Astrocyte (in vitro differentiated cells and primary cell): Measurements from ENCODE around the gene LCN2. TPM values are rescaled to one million over a fixed set of nuclear protein-coding genes. Genes with fewer than 3 reads are reported as not detected.

Source experiments
- DNase-seq: peaks from one replicate; pipeline ENCODE4 v3.0.0-alpha.2; 2010; ENCODE audit warnings: low read depth
- FAIRE-seq: peaks from 2 replicates; lab custom pipeline; 2011; peaks lifted over from hg19 to GRCh38; lab: Jason Lieb, UNC
- H2AFZ ChIP-seq: 2 replicates; pipeline ENCODE4 v1.6.0; 2012; ENCODE audit warnings: low read depth, low read length, inconsistent platforms
- H3K27ac ChIP-seq: 2 replicates; pipeline ENCODE4 v1.5.1; 2011; ENCODE audit warnings: low read depth, low read length, inconsistent platforms
- H3K27me3 ChIP-seq: 2 replicates; pipeline ENCODE4 v1.6.0; 2011; ENCODE audit warnings: low read length, inconsistent platforms; ENCODE audit not compliant: insufficient read depth
- H3K36me3 ChIP-seq: 2 replicates; pipeline ENCODE4 v1.5.1; 2011; ENCODE audit warnings: low read length, inconsistent platforms; ENCODE audit not compliant: insufficient read depth
- H3K4me1 ChIP-seq: 2 replicates; pipeline ENCODE4 v1.5.1; 2011; ENCODE audit warnings: low read length, inconsistent platforms; ENCODE audit not compliant: insufficient read depth
- H3K4me2 ChIP-seq: 2 replicates; pipeline ENCODE4 v1.6.0; 2012; ENCODE audit warnings: low read length, inconsistent platforms
- H3K4me3 ChIP-seq: 2 replicates; pipeline ENCODE4 v1.5.1; 2011; ENCODE audit warnings: low read depth, mild to moderate bottlenecking, low read length, inconsistent platforms; ENCODE audit not compliant: insufficient read depth
- H3K79me2 ChIP-seq: 2 replicates; pipeline ENCODE4 v1.6.0; 2012; ENCODE audit warnings: mild to moderate bottlenecking, low read length, inconsistent platforms; ENCODE audit not compliant: insufficient read depth
- H3K9ac ChIP-seq: 2 replicates; pipeline ENCODE4 v1.6.0; 2012; ENCODE audit warnings: mild to moderate bottlenecking, low read length, inconsistent platforms
- H3K9me3 ChIP-seq: 2 replicates; pipeline ENCODE4 v1.5.1; 2012; ENCODE audit warnings: low read depth, mild to moderate bottlenecking, low read length, inconsistent platforms; ENCODE audit not compliant: insufficient read depth
- H4K20me1 ChIP-seq: 2 replicates; pipeline ENCODE4 v1.6.0; 2012; ENCODE audit warnings: low read length, inconsistent platforms; ENCODE audit not compliant: insufficient read depth
- H3K27ac Mint-ChIP-seq: one replicate; pipeline ENCODE4 v1.8.0; 2021; ENCODE audit warnings: mild to moderate bottlenecking, mixed read lengths; ENCODE audit not compliant: unreplicated experiment
- H3K27me3 Mint-ChIP-seq: one replicate; pipeline ENCODE4 v1.8.0; 2021; ENCODE audit warnings: low read depth, mixed read lengths; ENCODE audit not compliant: unreplicated experiment
- H3K36me3 Mint-ChIP-seq: one replicate; pipeline ENCODE4 v1.8.0; 2021; ENCODE audit warnings: low read depth, mixed read lengths; ENCODE audit not compliant: unreplicated experiment
- H3K4me1 Mint-ChIP-seq: one replicate; pipeline ENCODE4 v1.8.0; 2021; ENCODE audit warnings: low read depth, mixed read lengths; ENCODE audit not compliant: unreplicated experiment
- H3K4me3 Mint-ChIP-seq: one replicate; pipeline ENCODE4 v1.8.0; 2021; ENCODE audit warnings: mild to moderate bottlenecking, moderate library complexity, mixed read lengths; ENCODE audit not compliant: unreplicated experiment
- H3K9me3 Mint-ChIP-seq: one replicate; pipeline ENCODE4 v1.8.0; 2021; ENCODE audit warnings: mild to moderate bottlenecking, mixed read lengths; ENCODE audit not compliant: unreplicated experiment
- EZH2 ChIP-seq: IDR thresholded peaks from 2 replicates; pipeline ENCODE4 v1.6.1; 2012; ENCODE audit warnings: mild to moderate bottlenecking, low read length, inconsistent platforms; ENCODE audit not compliant: insufficient read depth
- total RNA-seq: library from RNA; stranded (reverse); gene quantifications from 2 replicates; pipeline ENCODE4 v1.2.1, GENCODE V29; 2021
- TF ChIP-seq, protein P1 (sequence below): IDR thresholded peaks from 2 replicates; pipeline ENCODE4 v1.5.1; 2011; ENCODE audit warnings: low read depth, mild to moderate bottlenecking, inconsistent platforms, low read length, moderate library complexity; ENCODE audit not compliant: insufficient read depth

LCN2 gene
- total RNA-seq, 1 donor from 2014 or later, result not detected

DNA sequence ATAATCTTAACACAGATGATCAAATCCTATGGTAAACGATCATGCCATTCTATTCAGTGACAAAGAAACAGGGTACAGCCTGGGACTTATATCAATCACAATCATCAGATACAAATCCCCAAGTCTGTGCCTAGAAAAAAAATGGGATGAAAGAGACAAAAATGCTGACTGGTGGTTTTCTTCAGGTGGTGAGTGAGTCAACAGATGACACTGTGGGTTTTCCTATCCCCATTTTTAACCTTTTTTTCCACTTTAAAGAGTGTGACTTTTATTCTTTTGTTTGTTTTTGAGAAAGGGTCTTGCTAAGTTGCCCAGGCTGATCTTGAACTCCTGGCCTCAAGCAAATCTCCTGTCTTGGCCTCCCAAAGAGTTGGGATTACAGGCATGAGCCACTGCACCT is 39.0 kb downstream of the LCN2 start:
- H3K27ac Mint-ChIP-seq, result no peak overlapping the region
- H3K27me3 Mint-ChIP-seq, result no peaks in the 10 kb centered on the region
- Histone ChIP-seq H3K9me3 (no peaks in the 10 kb centered on the region), H3K9ac (no peak overlapping the region), H4K20me1 (peaks cover 26% of the 10 kb centered on the region), H3K27me3 (no peaks in the 10 kb centered on the region), H3K36me3 (peaks cover 14% of the 10 kb centered on the region), H3K4me1 (peaks cover 12% of the 10 kb centered on the region), H2AFZ (no peak overlapping the region), H3K4me3 (no peak overlapping the region), H3K27ac (no peak overlapping the region), H3K4me2 (no peak overlapping the region), H3K79me2 (peaks cover 26% of the 10 kb centered on the region)
- TF ChIP-seq EZH2, result no peak
- TF ChIP-seq, protein P1, sequence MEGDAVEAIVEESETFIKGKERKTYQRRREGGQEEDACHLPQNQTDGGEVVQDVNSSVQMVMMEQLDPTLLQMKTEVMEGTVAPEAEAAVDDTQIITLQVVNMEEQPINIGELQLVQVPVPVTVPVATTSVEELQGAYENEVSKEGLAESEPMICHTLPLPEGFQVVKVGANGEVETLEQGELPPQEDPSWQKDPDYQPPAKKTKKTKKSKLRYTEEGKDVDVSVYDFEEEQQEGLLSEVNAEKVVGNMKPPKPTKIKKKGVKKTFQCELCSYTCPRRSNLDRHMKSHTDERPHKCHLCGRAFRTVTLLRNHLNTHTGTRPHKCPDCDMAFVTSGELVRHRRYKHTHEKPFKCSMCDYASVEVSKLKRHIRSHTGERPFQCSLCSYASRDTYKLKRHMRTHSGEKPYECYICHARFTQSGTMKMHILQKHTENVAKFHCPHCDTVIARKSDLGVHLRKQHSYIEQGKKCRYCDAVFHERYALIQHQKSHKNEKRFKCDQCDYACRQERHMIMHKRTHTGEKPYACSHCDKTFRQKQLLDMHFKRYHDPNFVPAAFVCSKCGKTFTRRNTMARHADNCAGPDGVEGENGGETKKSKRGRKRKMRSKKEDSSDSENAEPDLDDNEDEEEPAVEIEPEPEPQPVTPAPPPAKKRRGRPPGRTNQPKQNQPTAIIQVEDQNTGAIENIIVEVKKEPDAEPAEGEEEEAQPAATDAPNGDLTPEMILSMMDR, result no peak
- DNase-seq (no peak), FAIRE-seq (no peak)
- H3K9me3 Mint-ChIP-seq, result no peaks in the 10 kb centered on the region
- peaks cover 8% of the 10 kb centered on the region for H3K4me1 Mint-ChIP-seq
- H3K4me3 Mint-ChIP-seq, result peak overlapping the region; percentile 27
- peaks cover 17% of the 10 kb centered on the region for H3K36me3 Mint-ChIP-seq

DNA sequence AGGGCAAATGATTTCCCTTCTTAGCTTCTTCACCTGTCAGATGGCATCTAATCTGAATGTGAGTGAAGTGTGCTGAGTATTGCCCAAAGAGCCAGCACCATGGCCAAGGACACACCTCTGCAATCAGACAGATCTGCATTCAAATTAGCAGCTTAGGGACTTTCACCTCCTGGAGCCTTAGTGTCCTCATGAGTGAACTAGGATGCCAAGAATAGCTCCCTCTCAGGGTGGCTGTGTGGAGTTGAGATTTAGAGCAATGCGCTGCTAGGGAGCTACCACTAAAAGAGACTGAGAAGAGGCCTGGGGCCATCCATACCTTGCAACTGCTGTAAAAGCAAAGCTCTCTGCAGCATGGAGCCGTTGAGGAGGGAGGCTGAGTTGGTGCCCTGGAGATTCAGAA is 40.8 kb downstream of the LCN2 start:
- FAIRE-seq, result no peak
- H3K4me2 ChIP-seq, result peak overlapping the region; percentile 97
- H3K4me3 Mint-ChIP-seq, result peak overlapping the region; percentile 80

More for the DNA sequence above, 40.8 kb downstream of the LCN2 start:
- Histone ChIP-seq H3K4me3 (no peak overlapping the region), H2AFZ (no peak overlapping the region), H3K79me2 (peaks cover 26% of the 10 kb centered on the region), H3K27ac (no peak overlapping the region), H3K9ac (peak overlapping the region; percentile 94), H3K9me3 (no peaks in the 10 kb centered on the region), H4K20me1 (peaks cover 24% of the 10 kb centered on the region), H3K36me3 (peaks cover 14% of the 10 kb centered on the region), H3K4me1 (peaks cover 12% of the 10 kb centered on the region), H3K27me3 (no peaks in the 10 kb centered on the region)
- Mint-ChIP-seq H3K36me3 (peaks cover 13% of the 10 kb centered on the region), H3K27me3 (no peaks in the 10 kb centered on the region), H3K27ac (peak overlapping the region; percentile 14), H3K4me1 (peaks cover 8% of the 10 kb centered on the region), H3K9me3 (no peaks in the 10 kb centered on the region)
- no peak for TF ChIP-seq EZH2
- TF ChIP-seq, protein P1, result no peak
- DNase-seq, result no peak
